Measurements from ENCODE around the gene STPG2. TPM values are rescaled to one million over a fixed set of nuclear protein-coding genes. Genes with fewer than 3 reads are reported as not detected.

Gene STPG2
- total and polyA plus RNA-seq, 2 donors (not counting 3 experiments of a cell fraction or from before 2014, with no cell fraction given) = not detected

- Histone ChIP-seq H3K9me3 (replicated peaks; ENCODE audit: control insufficient read depth, insufficient read depth, low read length) (no peaks in the 10 kb centered on the region), H3K27ac (ENCODE audit: insufficient read depth, low read depth, low read length) (no peak overlapping the region), H3K36me3 (ENCODE audit: control insufficient read depth in 2 of 2, extremely low read depth in 1 of 2, insufficient read depth in 2 of 2, low read length in 2 of 2) (no peaks in the 10 kb centered on the region), H3K27me3 (ENCODE audit: control insufficient read depth in 2 of 2, insufficient read depth in 2 of 2, low read length in 2 of 2) (no peaks in the 10 kb centered on the region), H3K9ac (replicated peaks; ENCODE audit: extremely low read depth, insufficient read depth, low read length) (no peak overlapping the region), H3K9me1 (replicated peaks; ENCODE audit: control insufficient read depth, extremely low read depth, insufficient read depth, low read length) (no peaks in the 10 kb centered on the region), H4K20me1 (replicated peaks; ENCODE audit: control insufficient read depth, extremely low read depth, insufficient read depth, low read length) (no peaks in the 10 kb centered on the region), H3K79me2 (ENCODE audit: control insufficient read depth, insufficient read depth, low read length) (no peaks in the 10 kb centered on the region), H3K4me3 (replicated peaks in 1 of 3; ENCODE audit: insufficient read depth in 1 of 3, low read depth in 1 of 3, low read length in 3 of 3) (no peak overlapping the region), H3K4me2 (ENCODE audit: insufficient read depth, low read length) (no peak overlapping the region), H3K4me1 (ENCODE audit: control insufficient read depth, extremely low read depth, insufficient read depth, low read length) (no peaks in the 10 kb centered on the region), H2AFZ (ENCODE audit: low read depth, low read length) (no peak overlapping the region)
- ChIA-PET CTCF (no interaction called here), POLR2A (no interaction called here)
- DNase-seq (ENCODE audit: low read depth, low spot score) = no peak
- dilution Hi-C loops (cut with MboI; ENCODE audit: extremely low pct_ligation_motif_present, low sequenced_read_pairs) (no loop called here), intact Hi-C loops (cut with micrococcal nuclease) (no loop called here)
- BruUV-seq (replicated peaks) = no TSS peak
- TF ChIP-seq POLR2A (IDR thresholded peaks at IDR 0.05; ENCODE audit: low read depth, low read length) (no peak), GATA2 (IDR thresholded peaks at IDR 0.05; ENCODE audit: insufficient read depth, insufficient read length, low read depth, low read length) (no peak)
- no peak for FAIRE-seq
Observed at GRCh38 chr4:97593248-97593647, 550.0 kb downstream of the STPG2 start.

- Histone ChIP-seq H3K27me3 (ENCODE audit: control insufficient read depth in 2 of 2, insufficient read depth in 2 of 2, low read length in 2 of 2) (no peaks in the 10 kb centered on the region), H3K9ac (replicated peaks; ENCODE audit: extremely low read depth, insufficient read depth, low read length) (no peak overlapping the region), H3K9me3 (replicated peaks; ENCODE audit: control insufficient read depth, insufficient read depth, low read length) (no peaks in the 10 kb centered on the region), H2AFZ (ENCODE audit: low read depth, low read length) (no peak overlapping the region), H3K27ac (ENCODE audit: insufficient read depth, low read depth, low read length) (no peak overlapping the region), H3K9me1 (replicated peaks; ENCODE audit: control insufficient read depth, extremely low read depth, insufficient read depth, low read length) (no peaks in the 10 kb centered on the region), H3K36me3 (ENCODE audit: control insufficient read depth in 2 of 2, extremely low read depth in 1 of 2, insufficient read depth in 2 of 2, low read length in 2 of 2) (no peaks in the 10 kb centered on the region), H3K79me2 (ENCODE audit: control insufficient read depth, insufficient read depth, low read length) (no peaks in the 10 kb centered on the region), H4K20me1 (replicated peaks; ENCODE audit: control insufficient read depth, extremely low read depth, insufficient read depth, low read length) (no peaks in the 10 kb centered on the region), H3K4me2 (ENCODE audit: insufficient read depth, low read length) (no peak overlapping the region), H3K4me1 (ENCODE audit: control insufficient read depth, extremely low read depth, insufficient read depth, low read length) (no peaks in the 10 kb centered on the region), H3K4me3 (replicated peaks in 1 of 3; ENCODE audit: insufficient read depth in 1 of 3, low read depth in 1 of 3, low read length in 3 of 3) (no peak overlapping the region)
- TF ChIP-seq JUN (IDR thresholded peaks at IDR 0.05; ENCODE audit: borderline replicate concordance, insufficient read depth, insufficient read length, low read depth) (no peak), EZH2 (IDR thresholded peaks at IDR 0.05; ENCODE audit: borderline replicate concordance, low read depth, low read length, severe bottlenecking) (no peak), CTCF (IDR thresholded peaks at IDR 0.05; ENCODE audit: extremely low read depth in 1 of 2, insufficient read depth in 1 of 2, low read depth in 1 of 2, low read length in 2 of 2) (no peak), GATA2 (IDR thresholded peaks at IDR 0.05; ENCODE audit: insufficient read depth, insufficient read length, low read depth, low read length) (no peak), POLR2AphosphoS5 (IDR thresholded peaks at IDR 0.05; ENCODE audit: insufficient read depth, low read depth, low read length) (no peak), MAX (IDR thresholded peaks at IDR 0.05; ENCODE audit: insufficient read depth, insufficient read length) (no peak), POLR2A (IDR thresholded peaks at IDR 0.05; ENCODE audit: low read depth, low read length) (no peak), FOS (IDR thresholded peaks at IDR 0.05; ENCODE audit: borderline replicate concordance, insufficient read depth, low read length) (no peak), MYC (IDR thresholded peaks at IDR 0.05; ENCODE audit: low read depth, low read length) (no peak)
- FAIRE-seq (no peak), DNase-seq (ENCODE audit: low read depth, low spot score) (no peak)
- dilution Hi-C loops (cut with MboI; ENCODE audit: extremely low pct_ligation_motif_present, low sequenced_read_pairs) (no loop called here), intact Hi-C loops (cut with micrococcal nuclease) (no loop called here)
- CTCF ChIA-PET = no interaction called here
- BruUV-seq (replicated peaks) = no TSS peak
- POLR2A ChIA-PET = no interaction called here
Observed at GRCh38 chr4:97590266-97590665, 553.0 kb downstream of the STPG2 start.

All from endothelial cell of umbilical vein (primary cell).